Muscle layer of colon (tissue), 2 donors: ENCODE data around the gene MYO7B.
A peak's percentile ranks its signal among the peaks of the same experiment; 100 is the strongest.

Experiments used
- H3K27ac ChIP-seq: one replicate; pipeline ENCODE4 v1.7.0; 2013; ENCODE audit warnings: low read depth, mild to moderate bottlenecking, low read length, moderate library complexity
- H3K27me3 ChIP-seq, 2 donors: one replicate each; pipeline ENCODE4 v1.7.0; 2013; ENCODE audit warnings: low read length in 2 of 2, mild to moderate bottlenecking in 2 of 2; ENCODE audit not compliant: insufficient read depth in 2 of 2, control insufficient read depth in 1 of 2
- H3K36me3 ChIP-seq: one replicate; pipeline ENCODE4 v1.7.0; 2013; ENCODE audit warnings: mild to moderate bottlenecking, low read length; ENCODE audit not compliant: insufficient read depth
- H3K4me1 ChIP-seq: one replicate; pipeline ENCODE4 v1.7.0; 2013; ENCODE audit warnings: mild to moderate bottlenecking, low read length; ENCODE audit not compliant: insufficient read depth
- H3K4me3 ChIP-seq, 2 donors: one replicate each; pipeline ENCODE4 v1.7.0; 2013; ENCODE audit warnings: low read length in 2 of 2, low read depth in 1 of 2, mild to moderate bottlenecking in 1 of 2, moderate library complexity in 1 of 2
- H3K9ac ChIP-seq: one replicate; pipeline ENCODE4 v1.7.0; 2013; ENCODE audit warnings: low read length
- H3K9me3 ChIP-seq: one replicate; pipeline ENCODE4 v1.7.0; 2013; ENCODE audit warnings: mild to moderate bottlenecking, low read length
- donor health status: abdominal sarcoma.
- donor health status: Adenocarcinoma of cecum.

MYO7B gene

GRCh38 chr2:127681288-127681804 is 145.9 kb downstream of the MYO7B start:
- peak overlapping the region; percentile 90 for H3K27ac ChIP-seq
- no peaks in the 10 kb centered on the region for H3K9me3 ChIP-seq
- H3K36me3 ChIP-seq, result no peaks in the 10 kb centered on the region
- peak overlapping the region; percentile 10 for H3K9ac ChIP-seq
- peak overlapping the region; percentile 11 to 57 for H3K4me3 ChIP-seq
- H3K27me3 ChIP-seq, result no peaks in the 10 kb centered on the region
- H3K4me1 ChIP-seq, result peaks cover 60% of the 10 kb centered on the region

GRCh38 chr2:127681976-127682857 is 146.7 kb downstream of the MYO7B start:
- no peaks in the 10 kb centered on the region for H3K9me3 ChIP-seq
- H3K4me3 ChIP-seq, result no peak overlapping the region
- peaks cover 53% of the 10 kb centered on the region for H3K4me1 ChIP-seq
- no peak overlapping the region for H3K9ac ChIP-seq
- H3K27me3 ChIP-seq, result no peaks in the 10 kb centered on the region
- H3K36me3 ChIP-seq, result no peaks in the 10 kb centered on the region
- H3K27ac ChIP-seq, result peak overlapping the region; percentile 90

GRCh38 chr2:127683056-127683455 is 147.6 kb downstream of the MYO7B start:
- H3K27me3 ChIP-seq, result no peaks in the 10 kb centered on the region
- peaks cover 48% of the 10 kb centered on the region for H3K4me1 ChIP-seq
- no peak overlapping the region for H3K4me3 ChIP-seq
- H3K36me3 ChIP-seq, result no peaks in the 10 kb centered on the region
- H3K9me3 ChIP-seq, result no peaks in the 10 kb centered on the region
- no peak overlapping the region for H3K9ac ChIP-seq
- peak overlapping the region; percentile 90 for H3K27ac ChIP-seq

GRCh38 chr2:127683757-127684156 is 148.3 kb downstream of the MYO7B start:
- Histone ChIP-seq H3K27ac (peak overlapping the region; percentile 82), H3K9ac (no peak overlapping the region), H3K4me3 (no peak overlapping the region), H3K9me3 (no peaks in the 10 kb centered on the region), H3K4me1 (peaks cover 48% of the 10 kb centered on the region), H3K27me3 (no peaks in the 10 kb centered on the region), H3K36me3 (no peaks in the 10 kb centered on the region)

- Histone ChIP-seq H3K9me3 (no peaks in the 10 kb centered on the region), H3K27ac (peak overlapping the region; percentile 57), H3K4me1 (peaks cover 47% of the 10 kb centered on the region), H3K4me3 (no peak overlapping the region), H3K36me3 (no peaks in the 10 kb centered on the region), H3K27me3 (no peaks in the 10 kb centered on the region), H3K9ac (no peak overlapping the region)
Measured at GRCh38 chr2:127685410-127686080, 150.1 kb downstream of the MYO7B start.
